H9 (cell line): ENCODE data around the gene ATP8A2. TPM values are rescaled to one million over a fixed set of nuclear protein-coding genes. Genes with fewer than 3 reads are reported as not detected.

Experiments used
- DNase-seq: peaks from one replicate; pipeline ENCODE4 v3.0.0-alpha.2; 2017
- H2AFZ ChIP-seq: one replicate; pipeline ENCODE4 v1.6.1; 2013; ENCODE audit warnings: mild to moderate bottlenecking, low read length, control low read depth, moderate library complexity
- H2AK5ac ChIP-seq: 2 replicates; pipeline ENCODE4 v1.6.1; 2013; ENCODE audit warnings: low read length, control low read depth, mixed read lengths; ENCODE audit not compliant: insufficient read length
- H2BK120ac ChIP-seq: one replicate; pipeline ENCODE4 v1.6.1; 2013; ENCODE audit warnings: low read depth, mild to moderate bottlenecking, low read length, control low read depth, inconsistent platforms; ENCODE audit not compliant: poor library complexity, severe bottlenecking
- H2BK12ac ChIP-seq: 2 replicates; pipeline ENCODE4 v1.6.1; 2013; ENCODE audit warnings: low read length, control low read depth, mixed read lengths, low read depth; ENCODE audit not compliant: insufficient read length
- H2BK15ac ChIP-seq: 2 replicates; pipeline ENCODE4 v1.6.1; 2013; ENCODE audit warnings: low read depth, low read length, control low read depth
- H2BK20ac ChIP-seq: one replicate; pipeline ENCODE4 v1.6.1; 2013; ENCODE audit warnings: low read depth, mild to moderate bottlenecking, low read length, control low read depth, inconsistent platforms; ENCODE audit not compliant: poor library complexity, severe bottlenecking
- H2BK5ac ChIP-seq: 2 replicates; pipeline ENCODE4 v1.6.1; 2013; ENCODE audit warnings: low read length, control low read depth, mixed read lengths; ENCODE audit not compliant: insufficient read length
- H3K14ac ChIP-seq: 2 replicates; pipeline ENCODE4 v1.6.1; 2013; ENCODE audit warnings: low read length, control low read depth; ENCODE audit not compliant: insufficient read depth
- H3K18ac ChIP-seq: 2 replicates; pipeline ENCODE4 v1.6.1; 2013; ENCODE audit warnings: low read depth, mild to moderate bottlenecking, mixed read lengths, low read length, control low read depth; ENCODE audit not compliant: insufficient read length
- H3K23ac ChIP-seq: 2 replicates; pipeline ENCODE4 v1.6.1; 2013; ENCODE audit warnings: low read length, control low read depth, mixed read lengths, low read depth; ENCODE audit not compliant: insufficient read length
- H3K23me2 ChIP-seq: 2 replicates; pipeline ENCODE4 v1.6.1; 2013; ENCODE audit warnings: low read depth, mild to moderate bottlenecking, mixed read lengths, low read length, control low read depth; ENCODE audit not compliant: insufficient read length, poor library complexity, severe bottlenecking
- H3K27ac ChIP-seq: 2 replicates; pipeline ENCODE4 v1.5.1; 2013; ENCODE audit warnings: low read length, control low read depth, mixed read lengths, low read depth; ENCODE audit not compliant: insufficient read length
- H3K27me3 ChIP-seq: 2 replicates; pipeline ENCODE4 v1.6.1; 2013; ENCODE audit warnings: low read length, control low read depth, inconsistent platforms; ENCODE audit not compliant: insufficient read depth
- H3K4ac ChIP-seq: 2 replicates; pipeline ENCODE4 v1.6.1; 2013; ENCODE audit warnings: low read depth, mild to moderate bottlenecking, control low read depth, inconsistent platforms, low read length, moderate library complexity
- H3K4me1 ChIP-seq: 2 replicates; pipeline ENCODE4 v1.6.1; 2013; ENCODE audit warnings: low read length, control low read depth, inconsistent platforms; ENCODE audit not compliant: insufficient read depth
- H3K4me2 ChIP-seq: 2 replicates; pipeline ENCODE4 v1.6.1; 2013; ENCODE audit warnings: low read length, control low read depth, mixed read lengths; ENCODE audit not compliant: insufficient read length, insufficient read depth
- H3K56ac ChIP-seq: 2 replicates; pipeline ENCODE4 v1.6.1; 2013; ENCODE audit warnings: low read depth, mild to moderate bottlenecking, mixed read lengths, low read length, control low read depth; ENCODE audit not compliant: insufficient read length
- H3K79me1 ChIP-seq: 2 replicates; pipeline ENCODE4 v1.6.1; 2013; ENCODE audit warnings: low read depth, mild to moderate bottlenecking, moderate library complexity, low read length, control low read depth, inconsistent platforms; ENCODE audit not compliant: insufficient read depth, poor library complexity, severe bottlenecking
- H3K79me2 ChIP-seq: 2 replicates; pipeline ENCODE4 v1.6.1; 2013; ENCODE audit warnings: low read length, control low read depth, inconsistent platforms; ENCODE audit not compliant: insufficient read depth
- H3K9ac ChIP-seq: 2 replicates; pipeline ENCODE4 v1.6.1; 2013; ENCODE audit warnings: low read length, control low read depth, mixed read lengths; ENCODE audit not compliant: insufficient read length; ENCODE audit errors: extremely low read depth
- H3K9me3 ChIP-seq: one replicate; pipeline ENCODE4 v1.6.1; 2013; ENCODE audit warnings: low read depth, low read length, inconsistent platforms; ENCODE audit not compliant: control insufficient read depth
- H3T11ph ChIP-seq: one replicate; pipeline ENCODE4 v1.6.1; 2013; ENCODE audit warnings: mild to moderate bottlenecking, low read length, control low read depth, inconsistent platforms
- H4K20me1 ChIP-seq: one replicate; pipeline ENCODE4 v1.6.1; 2013; ENCODE audit not compliant: control insufficient read depth, insufficient read length, insufficient read depth
- H4K5ac ChIP-seq: 2 replicates; pipeline ENCODE4 v1.6.1; 2013; ENCODE audit warnings: low read depth, mild to moderate bottlenecking, mixed read lengths, low read length, control low read depth; ENCODE audit not compliant: insufficient read length
- H4K8ac ChIP-seq: replicated peaks from 2 replicates; pipeline ENCODE4 v1.6.1; 2013; ENCODE audit warnings: low read length, control low read depth, mixed read lengths, low read depth; ENCODE audit not compliant: insufficient read length
- H4K91ac ChIP-seq: 2 replicates; pipeline ENCODE4 v1.6.1; 2013; ENCODE audit warnings: low read depth, mild to moderate bottlenecking, moderate library complexity, mixed read lengths, low read length, control low read depth; ENCODE audit not compliant: insufficient read length
- H3K27ac Mint-ChIP-seq, 3 experiments: 2 replicates in 2 of 3; 3 replicates in 1 of 3; pipeline ENCODE4 v1.8.0; 2020 to 2021; ENCODE audit warnings: mixed read lengths in 3 of 3, mild to moderate bottlenecking in 1 of 3, moderate library complexity in 1 of 3
- H3K27me3 Mint-ChIP-seq: 2 replicates; pipeline ENCODE4 v1.8.0; 2021; ENCODE audit warnings: low read depth, mild to moderate bottlenecking, moderate library complexity, mixed read lengths
- H3K36me3 Mint-ChIP-seq, 3 experiments: 2 replicates in 2 of 3; 3 replicates in 1 of 3; pipeline ENCODE4 v1.8.0; 2020 to 2021; ENCODE audit warnings: low read depth in 3 of 3, mixed read lengths in 3 of 3; ENCODE audit not compliant: insufficient read depth in 1 of 3
- H3K4me1 Mint-ChIP-seq, 2 experiments: 2 replicates each; pipeline ENCODE4 v1.8.0; 2020; ENCODE audit warnings: mixed read lengths in 2 of 2
- H3K4me3 Mint-ChIP-seq, 2 experiments: 2 replicates in 1 of 2; 3 replicates in 1 of 2; pipeline ENCODE4 v1.8.0; 2020 to 2021; ENCODE audit warnings: mild to moderate bottlenecking in 2 of 2, mixed read lengths in 2 of 2, moderate library complexity in 1 of 2
- H3K9me3 Mint-ChIP-seq, 2 experiments: 2 replicates in 1 of 2; 3 replicates in 1 of 2; pipeline ENCODE4 v1.8.0; 2020; ENCODE audit warnings: mild to moderate bottlenecking in 2 of 2, mixed read lengths in 2 of 2, moderate library complexity in 1 of 2
- CTCF ChIP-seq: fragments of 200-600 bp; sonication (generic); conservative IDR thresholded peaks from 3 replicates; pipeline ENCODE4 v1.8.0; 2021; ENCODE audit warnings: antibody characterized with exemption, mild to moderate bottlenecking
- WGBS: extraction: QIAGEN DNeasy Blood & Tissue Kit; methylation state at CpG from one replicate; pipeline ENCODE4 v1.1.7; 2013; ENCODE audit warnings: missing lambda C conversion rate, low lambda C conversion rate, mixed read lengths; ENCODE audit not compliant: insufficient read length; ENCODE audit errors: extremely low coverage; 5-methylcytosine and 5-hydroxymethylcytosine counted together
- total RNA-seq: library from RNA; stranded (reverse); gene quantifications from 2 replicates; pipeline ENCODE4 v1.2.1, GENCODE V29; 2021

Gene ATP8A2
- total RNA-seq, 1 experiment from 2014 or later: 18.2 TPM

- no CpG with 5 or more reads among the region's 16 CpGs for WGBS
- no peak overlapping the region for H3K4me2 ChIP-seq
Measured at GRCh38 chr13:26074706-26075105, 702.9 kb downstream of the ATP8A2 start.

More at GRCh38 chr13:26074706-26075105, 702.9 kb downstream of the ATP8A2 start:
- H3K9ac ChIP-seq: no peak overlapping the region
- no peaks in the 10 kb centered on the region for H3K23me2 ChIP-seq
- no peaks in the 10 kb centered on the region for H3K27me3 ChIP-seq
- H3K14ac ChIP-seq: no peak overlapping the region
- Mint-ChIP-seq H3K9me3 (no peaks in the 10 kb centered on the region), H3K27ac (no peak overlapping the region; a peak in 1 of 7 replicates), H3K4me1 (peaks cover 12 to 13% of the 10 kb centered on the region in 2 experiments), H3K4me3 (no peak overlapping the region), H3K36me3 (no peaks in the 10 kb centered on the region), H3K27me3 (no peaks in the 10 kb centered on the region; the same call in 1 of the 2 replicates)
- H3K79me2 ChIP-seq: no peaks in the 10 kb centered on the region
- no peak overlapping the region for H2BK20ac ChIP-seq
- no peaks in the 10 kb centered on the region for H3K9me3 ChIP-seq
- H2BK120ac ChIP-seq: no peak overlapping the region
- H3K4ac ChIP-seq: no peak overlapping the region
- no peak overlapping the region for H2BK15ac ChIP-seq
- no peaks in the 10 kb centered on the region for H3K79me1 ChIP-seq
- no peak overlapping the region for H2BK12ac ChIP-seq
- H2AK5ac ChIP-seq: no peak overlapping the region
- no peak overlapping the region for H4K5ac ChIP-seq
- H4K91ac ChIP-seq: no peak overlapping the region
- no peak for TF ChIP-seq CTCF
- no peak overlapping the region for H3K18ac ChIP-seq
- H3K4me1 ChIP-seq: no peaks in the 10 kb centered on the region
- H3K27ac ChIP-seq: no peak overlapping the region
- H4K8ac ChIP-seq: no peak overlapping the region
- no peak overlapping the region for H2AFZ ChIP-seq
- no peak for DNase-seq
- H3K56ac ChIP-seq: no peak overlapping the region
- H3K23ac ChIP-seq: no peak overlapping the region
- no peak overlapping the region for H2BK5ac ChIP-seq
- H3T11ph ChIP-seq: no peak overlapping the region
- H4K20me1 ChIP-seq: no peaks in the 10 kb centered on the region

Other genes with a start within 250 kb of the ATP8A2 start
- 0.02 and 0.04 TPM in 2 replicates for gene AMER2, start 199.7 kb upstream of the ATP8A2 start, total RNA-seq
- gene MTMR6, start 84.5 kb upstream of the ATP8A2 start, total RNA-seq: 7.0 and 8.0 TPM in 2 replicates
- gene NUP58, start 70.3 kb upstream of the ATP8A2 start, total RNA-seq: 76.6 and 77.6 TPM in 2 replicates